BJ (cell line): ENCODE results near the gene LPCAT1. TPM values are rescaled to one million over a fixed set of nuclear protein-coding genes. Genes with fewer than 3 reads are reported as not detected.

ENCODE experiments used
- CTCF ChIA-PET: fragments of 350-600 bp; formaldehyde crosslinking; extraction: SDS; loops from one replicate; lab custom pipeline; 2021; ENCODE audit warnings: antibody characterized with exemption, inconsistent platforms; lab: Yijun Ruan, JAX
- POLR2A ChIA-PET: fragments of 300-600 bp; sonication (Branson Sonifier 250); formaldehyde crosslinking; extraction: SDS; loops from one replicate; lab custom pipeline; 2021; ENCODE audit warnings: antibody characterized with exemption; lab: Charles Lee
- DNase-seq: peaks from one replicate; pipeline ENCODE4 v3.0.0-alpha.2; 2011; ENCODE audit warnings: low read depth
- H3K27me3 ChIP-seq: 2 replicates; pipeline ENCODE4 v1.6.0; 2011; ENCODE audit warnings: low read length; ENCODE audit not compliant: control insufficient read depth, insufficient read depth
- H3K36me3 ChIP-seq: 2 replicates; pipeline ENCODE4 v1.5.1; 2011; ENCODE audit warnings: low read length; ENCODE audit not compliant: control insufficient read depth, insufficient read depth
- H3K4me3 ChIP-seq: 2 replicates; pipeline ENCODE4 v1.5.1; 2011; ENCODE audit warnings: low read depth, mild to moderate bottlenecking, control low read depth, low read length
- CTCF ChIP-seq: IDR thresholded peaks from 2 replicates; pipeline ENCODE4 v1.5.1; 2011; ENCODE audit warnings: low read depth, mild to moderate bottlenecking, control low read depth, inconsistent platforms, low read length, moderate library complexity; ENCODE audit not compliant: insufficient read depth
- polyA plus RNA-seq: library from polyadenylated mRNA; depleted of rRNA; stranded (reverse); fragments of >200 nt; gene quantifications from 2 replicates; pipeline ENCODE4 v1.2.3, GENCODE V29; 2011

Gene LPCAT1
- polyA plus RNA-seq, 1 experiment, result 14.3 TPM

- ChIA-PET CTCF (interaction anchor here (1.0 kb wide), 1 partner anchor 11 kb away, joined by 3 read pairs; no protein-coding TSS in a partner anchor), POLR2A (no interaction called here)
Observed at GRCh38 chr5:1437226-1437829, 86.4 kb downstream of the LPCAT1 start.

GRCh38 chr5:1436681-1437080 is 87.1 kb downstream of the LPCAT1 start:
- DNase-seq, result no peak
- ChIA-PET CTCF (no interaction called here), POLR2A (no interaction called here)
- H3K4me3 ChIP-seq, result no peak overlapping the region
- H3K36me3 ChIP-seq, result no peaks in the 10 kb centered on the region
- H3K27me3 ChIP-seq, result no peaks in the 10 kb centered on the region; the same call in 1 of the 2 replicates
- no peak for TF ChIP-seq CTCF

More at GRCh38 chr5:1437226-1437829, 86.4 kb downstream of the LPCAT1 start:
- DNase-seq, result no peak
- H3K4me3 ChIP-seq, result no peak overlapping the region
- H3K36me3 ChIP-seq, result no peaks in the 10 kb centered on the region
- 0 out of 2 replicates have a peak, but pooled peaks have one; percentile 9 for TF ChIP-seq CTCF
- H3K27me3 ChIP-seq, result no peaks in the 10 kb centered on the region; the same call in 1 of the 2 replicates

- H3K36me3 ChIP-seq, result no peaks in the 10 kb centered on the region
- DNase-seq, result no peak
- no peaks in the 10 kb centered on the region; the same call in 1 of the 2 replicates for H3K27me3 ChIP-seq
- POLR2A ChIA-PET, result no interaction called here
- H3K4me3 ChIP-seq, result no peak overlapping the region
- CTCF ChIA-PET, result interaction anchor here (0.6 kb wide), 1 partner anchor 41 kb away, joined by 3 read pairs; no protein-coding TSS in a partner anchor
- no peak for TF ChIP-seq CTCF
Observed at GRCh38 chr5:1436036-1436435, 87.7 kb downstream of the LPCAT1 start.

- DNase-seq, result no peak
- TF ChIP-seq CTCF, result no peak
- POLR2A ChIA-PET, result no interaction called here
- CTCF ChIA-PET, result no interaction called here
- no peaks in the 10 kb centered on the region for H3K36me3 ChIP-seq
- H3K4me3 ChIP-seq, result no peak overlapping the region
- no peaks in the 10 kb centered on the region for H3K27me3 ChIP-seq
Observed at GRCh38 chr5:1435369-1435768, 88.4 kb downstream of the LPCAT1 start.

- Histone ChIP-seq H3K27me3 (no peaks in the 10 kb centered on the region), H3K4me3 (no peak overlapping the region), H3K36me3 (no peaks in the 10 kb centered on the region)
- DNase-seq, result no peak
- ChIA-PET CTCF (no interaction called here), POLR2A (no interaction called here)
- TF ChIP-seq CTCF, result no peak
Observed at GRCh38 chr5:1432296-1432695, 91.5 kb downstream of the LPCAT1 start.
